ENCODE measurements around the gene SLC15A3. TPM values are rescaled to one million over a fixed set of nuclear protein-coding genes. Genes with fewer than 3 reads are reported as not detected.

SLC15A3 gene
- total and polyA plus RNA-seq, 7 donors = 7.2 to 14.6 (median 8.2) TPM

DNA sequence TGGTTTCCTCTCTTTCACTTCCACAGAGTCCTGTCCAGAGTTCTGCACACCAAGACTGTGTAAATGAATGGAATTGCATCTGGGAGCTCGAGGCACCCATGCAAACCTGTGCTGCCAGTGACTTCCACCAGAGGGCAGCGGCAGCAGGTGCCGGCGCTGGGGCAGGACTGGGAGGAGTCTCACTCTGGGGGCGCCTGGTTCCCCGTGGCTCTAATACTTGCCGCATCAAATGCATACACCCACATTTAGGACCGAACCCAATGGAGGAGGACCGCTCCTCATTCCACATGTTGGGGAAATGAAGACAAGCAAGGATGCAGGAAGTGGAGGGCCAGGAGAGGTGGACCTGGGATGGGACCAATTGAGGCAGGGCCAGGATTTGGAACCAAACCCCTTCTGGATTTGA is 18.4 kb upstream of the SLC15A3 start:
- WGBS, 3 donors = 21 to 27% (median 26%) methylated on average over 9 of the region's 9 CpGs
- Histone ChIP-seq H3K36me3 (ENCODE audit: insufficient read depth in 1 of 2, low read depth in 1 of 2) (no peaks in the 10 kb centered on the region), H3K4me3 (no peak overlapping the region), H3K4me1 (no peaks in the 10 kb centered on the region), H3K9me3 (no peaks in the 10 kb centered on the region), H3K27ac (no peak overlapping the region), H3K27me3 (ENCODE audit: insufficient read depth in 3 of 3, low read length in 2 of 3) (no peaks in the 10 kb centered on the region)
- TF ChIP-seq, protein P1, sequence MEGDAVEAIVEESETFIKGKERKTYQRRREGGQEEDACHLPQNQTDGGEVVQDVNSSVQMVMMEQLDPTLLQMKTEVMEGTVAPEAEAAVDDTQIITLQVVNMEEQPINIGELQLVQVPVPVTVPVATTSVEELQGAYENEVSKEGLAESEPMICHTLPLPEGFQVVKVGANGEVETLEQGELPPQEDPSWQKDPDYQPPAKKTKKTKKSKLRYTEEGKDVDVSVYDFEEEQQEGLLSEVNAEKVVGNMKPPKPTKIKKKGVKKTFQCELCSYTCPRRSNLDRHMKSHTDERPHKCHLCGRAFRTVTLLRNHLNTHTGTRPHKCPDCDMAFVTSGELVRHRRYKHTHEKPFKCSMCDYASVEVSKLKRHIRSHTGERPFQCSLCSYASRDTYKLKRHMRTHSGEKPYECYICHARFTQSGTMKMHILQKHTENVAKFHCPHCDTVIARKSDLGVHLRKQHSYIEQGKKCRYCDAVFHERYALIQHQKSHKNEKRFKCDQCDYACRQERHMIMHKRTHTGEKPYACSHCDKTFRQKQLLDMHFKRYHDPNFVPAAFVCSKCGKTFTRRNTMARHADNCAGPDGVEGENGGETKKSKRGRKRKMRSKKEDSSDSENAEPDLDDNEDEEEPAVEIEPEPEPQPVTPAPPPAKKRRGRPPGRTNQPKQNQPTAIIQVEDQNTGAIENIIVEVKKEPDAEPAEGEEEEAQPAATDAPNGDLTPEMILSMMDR (IDR thresholded peaks at IDR 0.05) = peak; percentile 83
- ATAC-seq (peak; percentile 69 to 73 (median 72)), DNase-seq (peak; percentile 31 to 69)
- intact Hi-C loops (cut with DNase I) = loop anchor here in 1 of 2 donors (1.0 kb wide), 1 partner anchor 159 kb away; no protein-coding TSS in a partner anchor

DNA sequence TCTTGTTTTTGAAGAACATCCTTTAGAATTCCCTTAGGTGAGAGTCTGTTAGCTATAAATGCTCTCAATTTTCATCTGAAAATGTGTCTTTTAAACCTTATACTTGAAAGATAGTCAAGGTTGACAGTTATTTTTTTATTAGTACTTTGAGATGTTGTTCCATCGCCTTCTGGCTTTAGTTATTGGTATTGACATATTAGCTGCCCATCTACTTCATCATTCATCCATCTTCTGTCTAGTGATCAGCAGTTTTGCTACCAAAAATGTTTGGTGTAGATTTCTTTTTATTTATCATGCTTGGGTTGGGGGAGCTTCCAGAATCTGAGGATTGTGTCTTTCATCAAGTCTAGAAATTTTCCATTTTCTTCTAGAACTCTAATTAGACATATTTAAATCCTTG is 16.2 kb upstream of the SLC15A3 start:
- intact Hi-C loops (cut with DNase I) = no loop called here

GRCh38 chr11:60966890-60967289 is 14.9 kb upstream of the SLC15A3 start:
- no peaks in the 10 kb centered on the region for H3K27me3 ChIP-seq (ENCODE audit: insufficient read depth in 3 of 3, low read length in 2 of 3)
- no peaks in the 10 kb centered on the region for H3K36me3 ChIP-seq (ENCODE audit: insufficient read depth in 1 of 2, low read depth in 1 of 2)
- H3K4me1 ChIP-seq = no peaks in the 10 kb centered on the region
- no peaks in the 10 kb centered on the region for H3K9me3 ChIP-seq
- 68 to 81% (median 77%) methylated on average over 4 of the region's 4 CpGs for WGBS, 3 donors
- TF ChIP-seq, protein P1 (IDR thresholded peaks at IDR 0.05) = no peak
- intact Hi-C loops (cut with DNase I) = no loop called here
- DNase-seq (no peak), ATAC-seq (no peak)
- no peak overlapping the region for H3K27ac ChIP-seq
- no peak overlapping the region for H3K4me3 ChIP-seq

More for the DNA sequence above, 16.2 kb upstream of the SLC15A3 start:
- H3K4me3 ChIP-seq = no peak overlapping the region
- no peaks in the 10 kb centered on the region for H3K27me3 ChIP-seq (ENCODE audit: insufficient read depth in 3 of 3, low read length in 2 of 3)
- no peaks in the 10 kb centered on the region for H3K9me3 ChIP-seq
- 46 to 98% (median 97%) methylated on average over 1 of the region's 1 CpG for WGBS, 3 donors
- H3K4me1 ChIP-seq = no peaks in the 10 kb centered on the region
- DNase-seq (no peak), ATAC-seq (no peak)
- TF ChIP-seq, protein P1 (IDR thresholded peaks at IDR 0.05) = no peak
- no peaks in the 10 kb centered on the region for H3K36me3 ChIP-seq (ENCODE audit: insufficient read depth in 1 of 2, low read depth in 1 of 2)
- no peak overlapping the region for H3K27ac ChIP-seq

- Histone ChIP-seq H3K9me3 (no peaks in the 10 kb centered on the region), H3K27ac (no peak overlapping the region), H3K27me3 (ENCODE audit: insufficient read depth in 3 of 3, low read length in 2 of 3) (peaks cover 0 to under 1% (median 0%) of the 10 kb centered on the region in 3 donors), H3K4me1 (no peaks in the 10 kb centered on the region), H3K36me3 (ENCODE audit: insufficient read depth in 1 of 2, low read depth in 1 of 2) (no peaks in the 10 kb centered on the region), H3K4me3 (no peak overlapping the region)
- TF ChIP-seq, protein P1 (IDR thresholded peaks at IDR 0.05) = no peak
- DNase-seq (no peak), ATAC-seq (no peak)
- intact Hi-C loops (cut with DNase I) = no loop called here
- WGBS, 3 donors = 81 to 87% (median 83%) methylated on average over 6 of the region's 6 CpGs
Observed at GRCh38 chr11:60964801-60965200, 12.8 kb upstream of the SLC15A3 start.

DNA sequence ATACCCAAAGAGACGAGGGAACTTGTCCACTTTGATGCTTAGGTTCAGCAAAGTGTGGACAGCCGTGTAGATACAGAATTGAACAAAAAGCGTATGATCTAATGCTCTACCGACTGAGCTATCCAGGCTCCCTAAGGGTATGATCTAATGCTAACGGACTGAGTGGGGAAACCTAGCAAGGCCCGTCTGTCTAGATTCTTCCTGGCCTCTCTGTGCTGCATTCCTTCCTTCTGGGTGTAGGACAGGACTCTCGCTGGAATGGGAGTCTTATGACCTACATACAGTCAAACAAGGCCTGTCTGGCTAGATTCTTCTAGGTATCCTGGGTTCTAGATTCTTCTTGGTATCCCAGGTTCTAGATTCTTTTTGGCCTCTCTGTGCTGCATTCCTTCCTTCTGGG is 8.4 kb upstream of the SLC15A3 start:
- Histone ChIP-seq H3K4me1 (no peaks in the 10 kb centered on the region), H3K36me3 (ENCODE audit: insufficient read depth in 1 of 2, low read depth in 1 of 2) (no peaks in the 10 kb centered on the region), H3K4me3 (no peak overlapping the region), H3K27me3 (ENCODE audit: insufficient read depth in 3 of 3, low read length in 2 of 3) (peaks cover 0 to 3% (median 0%) of the 10 kb centered on the region in 3 donors), H3K27ac (no peak overlapping the region), H3K9me3 (no peaks in the 10 kb centered on the region)
- WGBS, 3 donors = 87 to 91% (median 88%) methylated on average over 7 of the region's 7 CpGs
- intact Hi-C loops (cut with DNase I) = no loop called here
- ATAC-seq (no peak), DNase-seq (no peak)
- TF ChIP-seq, protein P1 (IDR thresholded peaks at IDR 0.05) = no peak
